Activated CD4-positive, alpha-beta memory T cell treated with anti-CD3 and anti-CD28 coated beads for 36 hours (primary cell): ENCODE results near the gene SEMA5B. TPM values are rescaled to one million over a fixed set of nuclear protein-coding genes. Genes with fewer than 3 reads are reported as not detected.

ENCODE experiments used
- CTCF ChIA-PET: fragments of 350-600 bp; sonication (Branson Sonifier 250); formaldehyde crosslinking; loops from one replicate; lab custom pipeline; 2021; ENCODE audit warnings: antibody characterized with exemption, inconsistent platforms; lab: Charles Lee
- POLR2A ChIA-PET: fragments of 350-600 bp; sonication (Branson Sonifier 250); formaldehyde crosslinking; loops from one replicate; lab custom pipeline; 2021; ENCODE audit warnings: antibody characterized with exemption; lab: Charles Lee
- DNase-seq: peaks from one replicate; pipeline ENCODE4 v3.0.0-alpha.2; 2020
- H3K27ac Mint-ChIP-seq: one replicate; pipeline ENCODE4 v1.8.0; 2021; ENCODE audit warnings: mixed read lengths
- H3K27me3 Mint-ChIP-seq: one replicate; pipeline ENCODE4 v1.8.0; 2021; ENCODE audit warnings: mixed read lengths
- H3K36me3 Mint-ChIP-seq: one replicate; pipeline ENCODE4 v1.8.0; 2021; ENCODE audit warnings: mixed read lengths
- H3K4me1 Mint-ChIP-seq: one replicate; pipeline ENCODE4 v1.8.0; 2021; ENCODE audit warnings: low read depth, mixed read lengths
- H3K4me3 Mint-ChIP-seq: one replicate; pipeline ENCODE4 v1.8.0; 2021; ENCODE audit warnings: mild to moderate bottlenecking, mixed read lengths
- H3K9me3 Mint-ChIP-seq: one replicate; pipeline ENCODE4 v1.8.0; 2021; ENCODE audit warnings: mixed read lengths
- intact Hi-C: fragments of 100-400 bp; cut with micrococcal nuclease; formaldehyde crosslinking; loops from one replicate; pipeline ENCODE4 v1.15.1; 2023
- total RNA-seq, 2 experiments: library from RNA; stranded (reverse); gene quantifications; one replicate each; pipeline ENCODE4 v1.2.3, GENCODE V29; 2021

SEMA5B gene
- total RNA-seq, 2 experiments from 2014 or later: not detected

GRCh38 chr3:122932251-122932967, 95.2 kb downstream of the SEMA5B start:
- H3K27ac Mint-ChIP-seq: no peak overlapping the region
- no peaks in the 10 kb centered on the region for H3K36me3 Mint-ChIP-seq
- no peaks in the 10 kb centered on the region for H3K27me3 Mint-ChIP-seq
- ChIA-PET CTCF (no interaction called here), POLR2A (no interaction called here)
- intact Hi-C loops: no loop called here
- no peak overlapping the region for H3K4me3 Mint-ChIP-seq
- no peaks in the 10 kb centered on the region for H3K9me3 Mint-ChIP-seq
- no peaks in the 10 kb centered on the region for H3K4me1 Mint-ChIP-seq
- no peak for DNase-seq

DNA sequence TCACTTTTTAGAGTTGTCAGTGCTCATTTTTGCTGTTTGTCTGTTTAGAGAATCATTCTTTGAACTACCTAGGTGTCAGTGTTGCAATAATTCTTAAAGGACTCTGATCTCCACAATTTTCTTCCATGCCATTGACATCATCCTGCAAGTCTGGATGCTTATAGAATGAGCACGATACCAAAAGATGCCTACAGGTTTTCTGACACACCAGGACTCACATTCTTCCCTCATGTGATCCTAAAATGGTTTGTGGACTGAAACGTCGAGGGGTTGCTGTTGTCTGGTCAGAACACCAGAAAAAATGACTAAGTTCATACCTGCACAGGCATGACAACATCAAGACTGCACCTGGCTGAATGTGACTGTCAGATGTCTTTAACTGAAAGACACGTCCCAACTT, 95.9 kb downstream of the SEMA5B start:
- H3K27me3 Mint-ChIP-seq: no peaks in the 10 kb centered on the region
- intact Hi-C loops: no loop called here
- H3K9me3 Mint-ChIP-seq: no peaks in the 10 kb centered on the region
- no peak overlapping the region for H3K27ac Mint-ChIP-seq
- ChIA-PET CTCF (no interaction called here), POLR2A (no interaction called here)
- H3K4me1 Mint-ChIP-seq: no peaks in the 10 kb centered on the region
- no peak for DNase-seq
- H3K4me3 Mint-ChIP-seq: no peak overlapping the region
- H3K36me3 Mint-ChIP-seq: no peaks in the 10 kb centered on the region

- DNase-seq: no peak
- Mint-ChIP-seq H3K36me3 (no peaks in the 10 kb centered on the region), H3K4me1 (no peaks in the 10 kb centered on the region), H3K27me3 (no peaks in the 10 kb centered on the region), H3K9me3 (no peaks in the 10 kb centered on the region), H3K4me3 (no peak overlapping the region), H3K27ac (no peak overlapping the region)
- CTCF ChIA-PET: no interaction called here
- intact Hi-C loops: no loop called here
- POLR2A ChIA-PET: no interaction called here
Measured at GRCh38 chr3:122930063-122930997, 97.2 kb downstream of the SEMA5B start.

- POLR2A ChIA-PET: no interaction called here
- Mint-ChIP-seq H3K4me3 (no peak overlapping the region), H3K9me3 (no peaks in the 10 kb centered on the region), H3K27me3 (no peaks in the 10 kb centered on the region), H3K4me1 (no peaks in the 10 kb centered on the region), H3K27ac (no peak overlapping the region), H3K36me3 (no peaks in the 10 kb centered on the region)
- DNase-seq: no peak
- intact Hi-C loops: no loop called here
- CTCF ChIA-PET: no interaction called here
Measured at GRCh38 chr3:122929188-122930062, 98.1 kb downstream of the SEMA5B start.

- Mint-ChIP-seq H3K27me3 (no peaks in the 10 kb centered on the region), H3K4me1 (no peaks in the 10 kb centered on the region), H3K36me3 (no peaks in the 10 kb centered on the region), H3K9me3 (no peaks in the 10 kb centered on the region), H3K4me3 (no peak overlapping the region), H3K27ac (no peak overlapping the region)
- intact Hi-C loops: no loop called here
- POLR2A ChIA-PET: no interaction called here
- CTCF ChIA-PET: interaction anchor here (0.7 kb wide), 1 partner anchor 14 kb away, joined by 3 read pairs; no protein-coding TSS in a partner anchor
- no peak for DNase-seq
Measured at GRCh38 chr3:122928396-122929187, 99.0 kb downstream of the SEMA5B start.

GRCh38 chr3:122927726-122928125, 99.8 kb downstream of the SEMA5B start:
- H3K4me3 Mint-ChIP-seq: no peak overlapping the region
- H3K4me1 Mint-ChIP-seq: peaks cover under 1% of the 10 kb centered on the region
- peaks cover 1% of the 10 kb centered on the region for H3K27me3 Mint-ChIP-seq
- no peaks in the 10 kb centered on the region for H3K36me3 Mint-ChIP-seq
- DNase-seq: no peak
- H3K9me3 Mint-ChIP-seq: no peaks in the 10 kb centered on the region
- CTCF ChIA-PET: no interaction called here
- POLR2A ChIA-PET: no interaction called here
- H3K27ac Mint-ChIP-seq: no peak overlapping the region
- intact Hi-C loops: no loop called here

DNA sequence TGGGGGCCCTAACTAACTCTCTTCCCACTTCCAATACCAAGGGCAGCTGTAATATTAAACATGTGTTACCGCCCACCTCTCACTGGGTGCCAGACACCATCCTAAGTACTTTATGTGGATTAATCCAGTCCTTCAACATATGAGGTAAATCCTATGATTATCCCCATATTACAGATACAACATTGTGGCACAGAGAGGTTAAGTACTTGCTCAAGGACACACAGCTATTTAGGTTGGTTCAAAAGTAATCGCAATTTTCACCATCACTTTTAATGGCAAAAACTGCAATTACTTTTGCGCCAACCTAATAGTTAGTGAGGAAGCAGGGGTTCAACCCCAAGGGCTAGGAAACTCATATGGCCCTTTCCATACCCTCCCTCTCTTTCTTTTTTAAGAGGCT, 100.8 kb downstream of the SEMA5B start:
- ChIA-PET CTCF (no interaction called here), POLR2A (no interaction called here)
- Mint-ChIP-seq H3K9me3 (no peaks in the 10 kb centered on the region), H3K4me3 (no peak overlapping the region), H3K27ac (no peak overlapping the region), H3K27me3 (peaks cover 5% of the 10 kb centered on the region), H3K4me1 (peaks cover 4% of the 10 kb centered on the region), H3K36me3 (no peaks in the 10 kb centered on the region)
- intact Hi-C loops: no loop called here
- DNase-seq: no peak

- H3K27ac Mint-ChIP-seq: no peak overlapping the region
- H3K4me1 Mint-ChIP-seq: peaks cover 4% of the 10 kb centered on the region
- DNase-seq: no peak
- H3K36me3 Mint-ChIP-seq: no peaks in the 10 kb centered on the region
- H3K9me3 Mint-ChIP-seq: no peaks in the 10 kb centered on the region
- ChIA-PET POLR2A (no interaction called here), CTCF (no interaction called here)
- intact Hi-C loops: no loop called here
- peaks cover 8% of the 10 kb centered on the region for H3K27me3 Mint-ChIP-seq
- no peak overlapping the region for H3K4me3 Mint-ChIP-seq
Measured at GRCh38 chr3:122926322-122926721, 101.2 kb downstream of the SEMA5B start.

DNA sequence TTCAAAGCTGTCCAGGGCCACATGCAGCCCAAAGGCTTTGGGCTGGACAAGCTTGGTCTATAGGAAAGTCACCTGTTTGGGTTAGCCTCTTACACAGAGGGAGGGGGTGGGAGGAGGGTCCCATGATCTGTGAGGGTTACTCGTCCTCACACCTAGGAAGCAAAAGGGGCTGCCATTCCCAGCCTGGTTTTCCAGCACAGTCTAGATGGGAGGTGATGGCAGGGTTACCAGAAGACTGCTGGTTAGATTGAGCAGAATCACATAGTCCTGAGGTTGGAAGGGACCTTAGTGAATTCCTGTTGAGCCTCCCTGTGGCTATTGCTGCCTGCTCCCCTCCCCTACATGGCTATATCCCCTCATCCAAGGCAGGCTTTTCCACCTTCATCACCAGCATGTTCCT, 101.8 kb downstream of the SEMA5B start:
- POLR2A ChIA-PET: no interaction called here
- intact Hi-C loops: no loop called here
- Mint-ChIP-seq H3K4me3 (no peak overlapping the region), H3K4me1 (peaks cover 4% of the 10 kb centered on the region), H3K9me3 (no peaks in the 10 kb centered on the region), H3K27ac (no peak overlapping the region), H3K36me3 (no peaks in the 10 kb centered on the region), H3K27me3 (peaks cover 12% of the 10 kb centered on the region)
- no peak for DNase-seq
- CTCF ChIA-PET: no interaction called here

- CTCF ChIA-PET: interaction anchor here (1.2 to 1.7 kb wide), 2 partner anchors 18 to 169 kb away, joined by 3 to 4 read pairs; no protein-coding TSS in a partner anchor
- Mint-ChIP-seq H3K36me3 (no peaks in the 10 kb centered on the region), H3K4me1 (peaks cover 4% of the 10 kb centered on the region), H3K27me3 (peaks cover 16% of the 10 kb centered on the region), H3K4me3 (no peak overlapping the region), H3K27ac (no peak overlapping the region), H3K9me3 (no peaks in the 10 kb centered on the region)
- POLR2A ChIA-PET: no interaction called here
- intact Hi-C loops: no loop called here
- DNase-seq: no peak
Measured at GRCh38 chr3:122924056-122924455, 103.5 kb downstream of the SEMA5B start.

GRCh38 chr3:122923611-122924010, 104.0 kb downstream of the SEMA5B start:
- Mint-ChIP-seq H3K27me3 (peaks cover 16% of the 10 kb centered on the region), H3K9me3 (no peaks in the 10 kb centered on the region), H3K27ac (no peak overlapping the region), H3K4me1 (peaks cover 4% of the 10 kb centered on the region), H3K36me3 (no peaks in the 10 kb centered on the region), H3K4me3 (no peak overlapping the region)
- ChIA-PET POLR2A (no interaction called here), CTCF (interaction anchor here (1.2 to 1.7 kb wide), 2 partner anchors 19 to 168 kb away, joined by 3 to 4 read pairs; no protein-coding TSS in a partner anchor)
- no peak for DNase-seq
- intact Hi-C loops: no loop called here
